Stimulated activated CD4-positive, alpha-beta T cell treated with anti-CD3 and anti-CD28 coated beads, Interleukin-12 subunit alpha, Interleukin-12 subunit beta, amount 100 ng/mL, for 48 hours (primary cell): Measurements from ENCODE around the gene IL4R.

ENCODE experiments used
- DNase-seq, 3 donors: peaks; one replicate each; pipeline ENCODE4 v3.0.0-alpha.2; 2020; ENCODE audit warnings: low read depth in 2 of 3, low spot score in 1 of 3

Gene IL4R

GRCh38 chr16:27314161-27314723 is 468 bp downstream of the IL4R start:
- DNase-seq, result peak in 2 of 3 donors; percentile 62 to 69

GRCh38 chr16:27314986-27315332 is 1.2 kb downstream of the IL4R start:
- no peak for DNase-seq

- peak; percentile 45 to 62 (median 56) for DNase-seq
These were observed 1.7 kb downstream of the IL4R start for GRCh38 chr16:27315333-27316037.

GRCh38 chr16:27316038-27316680 is 2.4 kb downstream of the IL4R start:
- no peak for DNase-seq

GRCh38 chr16:27317320-27317719 is 3.5 kb downstream of the IL4R start:
- DNase-seq, result no peak

GRCh38 chr16:27317738-27318391 is 4.1 kb downstream of the IL4R start:
- peak in 2 of 3 donors; percentile 42 to 59 for DNase-seq

GRCh38 chr16:27318392-27319256 is 4.8 kb downstream of the IL4R start:
- DNase-seq, result peak; percentile 46 to 60 (median 56)

- DNase-seq, result no peak
These were observed 5.6 kb downstream of the IL4R start for GRCh38 chr16:27319257-27319965.

GRCh38 chr16:27320261-27321012 is 6.7 kb downstream of the IL4R start:
- DNase-seq, result no peak

- no peak for DNase-seq
These were observed 7.5 kb downstream of the IL4R start for GRCh38 chr16:27321013-27321915.

- DNase-seq, result no peak
These were observed 9.3 kb downstream of the IL4R start for GRCh38 chr16:27322858-27323780.

GRCh38 chr16:27323781-27324561 is 10.2 kb downstream of the IL4R start:
- DNase-seq, result no peak

- DNase-seq, result no peak
These were observed 11.1 kb downstream of the IL4R start for GRCh38 chr16:27324851-27325301.

- DNase-seq, result no peak
These were observed 12.0 kb downstream of the IL4R start for GRCh38 chr16:27325736-27326135.

- no peak for DNase-seq
These were observed 12.5 kb downstream of the IL4R start for GRCh38 chr16:27326251-27326650.

- DNase-seq, result peak in 2 of 3 donors; percentile 21 to 27
These were observed 13.2 kb downstream of the IL4R start for GRCh38 chr16:27326738-27327585.
